GM23248 (cell line): ENCODE results near the gene PPP1R12B.

Experiments used
- EZH2 ChIP-seq: fragments of 200-600 bp; sonication (generic); IDR thresholded peaks from 2 replicates; pipeline ENCODE4 v1.6.1; 2018; ENCODE audit warnings: antibody characterized with exemption, mild to moderate bottlenecking; ENCODE audit not compliant: insufficient read depth, poor library complexity, severe bottlenecking
- EZH2phosphoT487 ChIP-seq: fragments of 200-600 bp; sonication (generic); IDR thresholded peaks from 2 replicates; pipeline ENCODE4 v1.6.1; 2018; ENCODE audit warnings: antibody characterized with exemption, moderate library complexity, mild to moderate bottlenecking, low read depth; ENCODE audit not compliant: insufficient read depth

- TF ChIP-seq EZH2phosphoT487 (no peak), EZH2 (no peak)
These were observed 267.2 kb downstream of the PPP1R12B start for GRCh38 chr1:202615501-202616354.
